Left forelimb (tissue), 1 donor: ENCODE data around the gene PIK3R3.

Experiments
- DNase-seq: peaks from one replicate; pipeline ENCODE4 v3.0.0-alpha.2; 2018; ENCODE audit warnings: low spot score

Gene PIK3R3

DNA sequence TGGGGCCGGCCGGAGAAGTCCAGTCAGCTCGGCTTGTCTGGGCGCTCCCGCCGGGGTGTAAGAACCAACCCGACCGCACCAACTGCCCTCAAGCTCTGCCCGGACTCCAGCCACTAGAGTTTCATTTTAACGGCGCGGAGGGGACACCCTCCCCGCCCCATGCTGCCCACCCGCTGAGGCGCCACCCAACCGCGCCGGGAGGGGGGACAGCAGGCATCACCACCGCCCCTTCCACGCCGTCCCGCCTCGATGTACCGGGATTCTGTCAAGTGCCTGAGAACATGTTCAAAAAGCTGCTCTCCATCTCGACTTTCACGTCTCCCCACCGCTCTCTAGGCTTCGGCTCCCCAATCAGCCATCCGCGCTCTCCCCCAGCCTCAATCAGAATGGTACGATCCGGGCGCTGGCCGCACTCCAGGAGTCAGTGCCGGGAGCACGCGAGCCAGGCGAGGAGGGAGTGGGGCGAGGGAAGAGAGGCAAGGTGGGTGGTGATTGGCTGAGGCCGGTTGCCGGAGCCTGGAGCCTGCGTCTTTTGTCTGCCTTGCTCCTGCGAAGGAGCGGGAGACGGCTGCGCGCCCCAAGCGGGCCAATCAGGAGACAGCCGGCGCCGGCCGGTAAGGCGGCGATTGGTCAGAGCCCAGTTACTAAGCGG lies at the start of gene PIK3R3:
TSS of gene PIK3R3 (minus strand) at position 101 of the 652 bp plus-strand sequence. CDS start 677 bp downstream, outside the sequence.
- peak; percentile 98 for DNase-seq

DNA sequence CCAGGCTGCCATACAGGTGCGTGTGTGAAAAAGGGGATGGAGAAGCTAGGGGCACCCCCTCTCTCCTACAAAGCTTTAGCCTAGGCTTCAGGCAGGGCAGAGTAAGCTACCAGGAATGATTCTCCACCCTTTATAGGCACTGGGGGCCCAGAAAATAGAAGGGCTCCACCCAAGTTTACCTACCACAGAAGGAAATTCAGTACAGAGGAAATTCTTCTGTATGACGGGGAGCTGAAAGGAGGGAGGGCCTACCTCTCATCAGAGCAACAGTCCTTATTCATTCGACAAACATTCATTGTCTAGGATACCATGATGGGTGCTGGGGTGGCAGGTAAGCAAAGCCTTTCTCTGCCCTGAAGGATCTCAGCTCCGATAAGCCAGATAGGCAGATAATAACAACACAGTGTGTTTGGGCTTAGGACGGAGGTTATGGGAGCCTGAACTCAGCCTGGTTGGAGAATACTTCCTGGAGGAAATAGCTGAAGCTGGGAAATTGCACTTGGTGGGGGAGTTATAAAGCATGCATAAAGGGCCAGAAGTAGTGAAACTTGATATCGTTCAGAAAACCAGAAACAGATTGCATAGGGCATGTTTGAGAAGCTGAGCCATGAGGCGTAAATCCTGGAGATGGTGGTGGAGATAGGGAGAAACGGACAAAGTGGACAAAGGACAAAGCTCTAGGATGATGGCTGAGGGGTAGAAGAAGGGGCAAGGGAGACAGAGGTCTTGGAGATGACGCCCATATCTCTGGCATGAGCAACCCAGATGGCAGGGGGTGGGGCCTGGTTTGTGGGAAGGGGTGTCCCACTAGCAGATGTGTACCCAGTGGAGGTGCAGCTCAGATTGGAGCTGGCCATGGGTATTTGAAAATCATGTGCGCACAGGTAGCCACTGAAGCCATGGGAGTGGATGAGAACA lies 49.2 kb upstream of the PIK3R3 start:
- DNase-seq = no peak

DNA sequence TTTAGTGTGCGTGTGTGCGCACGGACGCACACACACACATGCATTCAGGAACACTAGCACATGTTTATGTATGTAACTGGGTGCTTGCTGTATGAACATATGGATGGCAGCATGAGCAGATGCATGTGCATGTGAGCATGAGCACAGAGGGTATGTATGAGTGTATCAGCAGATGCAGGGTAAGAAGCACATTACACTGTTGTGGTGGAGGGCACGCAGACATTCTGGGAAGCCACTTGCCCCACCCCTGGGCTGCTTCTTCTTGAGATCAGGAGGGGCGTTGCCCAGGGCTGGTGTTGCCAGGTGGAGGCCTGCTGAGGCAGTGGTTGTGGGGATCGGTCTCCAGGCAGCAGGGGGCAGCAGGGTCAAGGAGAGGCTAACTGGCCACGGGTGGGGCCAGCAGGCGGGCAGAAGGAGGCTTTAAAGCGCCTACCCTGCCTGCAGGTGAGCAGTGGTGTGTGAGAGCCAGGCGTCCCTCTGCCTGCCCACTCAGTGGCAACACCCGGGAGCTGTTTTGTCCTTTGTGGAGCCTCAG lies 47.7 kb upstream of the PIK3R3 start:
- DNase-seq = no peak

DNA sequence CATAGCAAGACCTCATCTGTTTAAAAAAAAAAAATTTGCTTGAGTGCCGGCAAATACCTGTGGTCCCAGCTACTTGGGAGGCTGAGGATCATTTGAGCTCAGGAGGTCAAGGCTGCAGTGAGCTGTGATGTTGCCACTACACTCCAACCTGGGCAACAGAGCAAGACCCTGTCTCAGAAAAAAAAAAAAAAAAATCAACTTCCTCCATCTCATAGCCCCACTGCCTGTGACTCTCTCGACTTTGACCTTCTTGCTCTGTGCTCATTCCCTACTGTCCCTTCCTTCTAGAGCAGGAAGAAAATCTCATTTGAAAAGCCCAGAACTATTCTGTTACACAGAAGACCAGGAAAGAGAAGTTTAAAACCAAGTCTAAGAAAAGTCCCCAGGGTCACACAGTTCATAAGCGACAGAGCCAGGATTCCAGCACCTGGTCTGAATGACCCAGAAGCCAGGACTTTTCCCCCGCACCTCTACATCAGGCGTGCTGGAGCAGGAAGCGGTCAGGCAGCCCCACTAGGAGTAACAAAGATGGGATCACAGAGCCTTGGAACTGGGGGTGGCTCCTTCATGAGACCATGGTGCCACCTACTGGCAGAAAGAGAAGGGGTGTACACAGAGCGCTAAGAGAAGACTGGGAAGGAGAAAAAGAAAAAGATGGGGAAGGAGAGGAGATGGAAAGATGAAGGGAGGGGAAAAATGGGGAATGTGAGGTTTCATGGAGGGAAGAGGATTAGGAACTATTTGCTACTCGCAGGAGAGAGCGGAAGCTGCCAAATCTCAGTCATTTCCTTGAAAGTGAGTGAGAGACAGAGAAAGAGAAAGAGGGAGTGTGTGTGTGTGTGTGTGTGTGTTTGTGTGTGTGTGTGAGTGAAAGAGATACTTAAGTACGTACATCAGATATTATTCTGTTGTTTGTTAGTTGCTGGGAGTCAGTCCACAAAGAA lies 47.0 kb upstream of the PIK3R3 start:
- DNase-seq = peak; percentile 78

DNA sequence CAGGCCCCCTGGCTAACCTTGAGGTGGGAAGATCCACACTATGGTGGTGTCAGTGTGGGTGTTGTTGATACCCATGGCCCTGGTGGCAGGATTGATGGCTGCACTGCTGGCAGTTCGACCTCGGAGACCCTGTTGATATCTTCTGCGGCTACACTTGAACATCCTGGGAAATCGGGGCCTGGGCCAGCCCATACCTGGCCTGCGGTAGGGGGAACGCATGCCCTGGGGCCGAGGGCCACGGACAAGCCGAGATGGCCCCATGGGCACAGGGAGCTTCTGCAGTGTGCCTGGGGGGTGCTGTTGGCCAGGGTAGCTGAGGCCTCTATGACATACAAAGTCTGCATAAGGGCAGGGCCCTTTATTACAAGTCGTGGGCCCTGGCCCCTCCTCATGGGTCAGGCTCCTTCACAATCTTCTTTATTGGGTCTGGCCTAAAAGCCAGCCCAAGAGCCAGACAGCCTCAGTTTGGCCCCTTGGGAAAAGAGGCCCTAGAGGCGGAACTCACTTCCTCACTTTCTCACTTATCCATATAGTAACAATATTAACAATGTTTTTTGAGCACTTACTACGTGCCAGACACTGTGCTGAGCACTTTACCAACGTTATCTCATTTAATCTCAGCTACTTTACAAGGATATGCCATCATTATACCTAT lies 43.9 kb upstream of the PIK3R3 start, which contains the start of gene P3R3URF:
TSS of gene P3R3URF (minus strand) at position 278 of the 655 bp plus-strand sequence. CDS start at position 261, 17 bp downstream.
- peak; percentile 42 for DNase-seq

DNA sequence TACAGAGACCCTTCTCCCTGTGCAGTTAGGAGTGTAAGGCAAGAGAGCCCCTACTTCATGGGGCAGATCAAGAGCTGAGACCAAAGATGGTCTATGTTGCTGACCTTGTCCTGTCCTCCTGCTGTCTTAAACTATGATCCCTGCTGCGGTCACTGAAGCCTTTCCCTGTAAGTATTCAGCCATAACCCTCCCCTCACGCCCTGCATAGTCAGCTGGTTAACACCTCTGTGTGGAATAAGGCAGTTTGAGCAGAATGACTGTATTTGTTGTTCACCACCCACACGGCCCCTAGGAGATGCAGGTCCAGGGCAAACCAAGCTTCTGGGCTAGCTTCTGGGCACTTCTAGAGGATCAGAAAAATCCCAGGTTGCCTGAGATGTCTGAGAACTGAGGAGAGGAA lies 42.8 kb upstream of the PIK3R3 start:
- no peak for DNase-seq

DNA sequence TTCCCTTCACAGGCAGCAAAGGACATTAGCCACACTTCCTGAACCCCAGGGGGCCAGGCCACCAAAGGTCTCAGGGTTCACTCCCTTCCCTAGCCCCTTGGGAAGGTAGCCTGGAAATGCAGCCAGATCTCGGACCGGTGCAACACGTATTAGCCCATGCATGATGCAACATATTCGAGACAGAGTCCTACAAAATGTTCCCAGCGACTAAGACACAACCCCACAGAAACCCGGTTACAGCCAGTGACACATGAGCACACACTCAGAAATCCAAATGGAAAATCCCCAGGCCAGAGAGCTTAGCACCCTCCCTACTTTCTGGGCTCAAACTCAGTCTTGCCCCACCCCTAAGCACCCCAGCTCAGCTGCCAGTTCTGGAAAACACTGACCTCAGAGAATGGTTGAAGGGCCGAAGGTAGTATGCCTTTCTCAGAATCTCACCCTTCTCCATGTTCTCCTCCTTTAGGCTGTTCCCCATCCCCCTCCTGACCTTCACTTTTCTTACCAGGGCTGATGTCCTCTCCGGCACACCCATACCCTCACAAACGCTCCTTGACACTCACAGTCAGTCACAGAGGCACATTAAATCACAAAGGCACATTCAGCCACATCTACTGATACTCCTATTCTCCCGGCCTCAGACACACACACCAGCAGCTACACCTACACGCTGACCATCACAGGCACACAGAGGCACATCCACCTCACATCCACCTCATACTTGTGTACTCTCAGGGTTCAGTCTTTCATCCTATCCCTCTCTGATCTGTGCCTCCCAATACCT lies 42.2 kb upstream of the PIK3R3 start, which contains the start of gene TSPAN1:
TSS of gene TSPAN1 (plus strand) at position 640 of the 784 bp plus-strand sequence. CDS start 6,021 bp downstream, outside the sequence.
- DNase-seq = peak; percentile 52

DNA sequence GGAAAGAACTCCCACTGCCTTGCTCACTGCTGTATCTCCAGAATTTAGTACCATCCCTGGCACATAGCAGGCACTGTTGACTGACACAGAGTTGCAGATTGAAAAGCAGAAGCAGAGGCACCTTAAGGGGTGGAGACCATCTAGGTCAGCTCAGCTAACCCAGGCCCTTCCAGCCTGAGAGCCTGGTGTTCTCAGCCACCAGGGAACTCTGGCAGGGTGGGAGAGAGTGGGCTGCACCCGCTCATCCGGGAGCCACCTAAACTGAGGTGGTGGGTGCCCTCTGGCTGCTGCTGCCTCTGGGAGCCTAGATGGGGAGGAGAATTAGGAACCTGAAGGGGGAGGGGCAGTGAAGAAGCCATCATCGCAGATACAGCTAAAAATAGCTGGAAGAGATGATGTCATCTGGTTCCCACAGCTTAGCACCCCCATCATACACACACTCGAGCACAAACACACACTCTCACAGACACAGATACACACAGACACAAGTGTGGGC lies 41.0 kb upstream of the PIK3R3 start:
- peak; percentile 49 for DNase-seq

DNA sequence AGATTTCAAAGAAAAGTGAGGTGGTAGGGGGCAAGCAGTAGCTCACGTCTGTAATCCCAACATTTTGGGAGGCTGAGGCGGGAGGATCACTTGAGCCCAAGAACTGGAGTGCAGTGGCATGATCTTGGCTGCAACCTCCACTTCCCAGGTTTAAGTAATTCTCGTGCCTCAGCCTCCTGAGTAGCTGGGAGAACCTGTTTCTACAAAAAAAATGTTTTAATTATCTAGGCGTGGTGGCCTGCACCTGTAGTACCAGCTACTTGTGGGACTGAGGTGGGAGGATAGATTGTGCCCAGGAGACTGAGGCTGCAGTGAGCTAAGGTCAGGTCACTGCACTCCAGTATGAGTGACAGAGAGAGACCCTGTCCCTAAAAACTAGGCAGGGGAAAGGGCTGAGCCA lies 39.9 kb upstream of the PIK3R3 start:
- no peak for DNase-seq

DNA sequence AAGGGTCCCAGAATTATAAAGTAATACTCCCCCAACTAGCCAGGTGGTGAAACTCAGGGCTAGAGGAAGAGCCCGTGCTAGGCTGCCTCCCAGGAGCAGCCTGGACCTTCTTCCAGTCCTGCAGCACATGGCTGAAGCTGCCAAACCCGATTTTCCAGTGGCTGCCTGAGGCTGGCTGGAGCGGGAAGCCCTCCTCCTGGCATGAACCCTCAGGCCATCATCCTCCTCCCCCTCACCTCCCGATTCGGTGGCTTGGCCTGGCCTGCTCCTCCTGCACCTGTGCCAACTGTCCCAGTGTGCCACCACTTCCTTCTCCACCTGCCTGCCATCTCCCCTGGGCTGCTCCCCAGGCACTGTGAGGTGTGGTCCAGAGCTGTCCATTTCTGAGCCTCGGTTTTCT lies 39.4 kb upstream of the PIK3R3 start:
- peak; percentile 30 for DNase-seq

DNA sequence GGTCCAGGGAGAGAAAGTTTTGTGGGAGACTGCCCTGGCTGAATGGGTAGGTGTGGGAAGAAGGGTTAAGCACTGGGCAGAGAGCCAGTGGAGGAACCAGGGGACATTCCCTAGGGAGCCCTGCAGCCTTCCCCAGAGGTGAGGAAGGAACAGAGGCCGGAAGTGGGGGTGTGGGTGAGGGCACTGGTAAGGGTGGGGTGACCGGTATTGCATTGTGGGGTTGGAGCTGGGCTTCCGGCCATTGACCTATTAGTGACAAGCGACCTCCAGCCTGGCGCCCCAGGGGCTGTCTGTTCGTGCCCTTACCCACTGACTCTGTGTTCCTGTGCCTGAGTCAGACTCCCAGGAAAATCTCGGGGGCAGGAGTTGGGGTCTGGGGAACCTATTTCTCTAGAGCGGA lies 38.9 kb upstream of the PIK3R3 start:
- DNase-seq = no peak

DNA sequence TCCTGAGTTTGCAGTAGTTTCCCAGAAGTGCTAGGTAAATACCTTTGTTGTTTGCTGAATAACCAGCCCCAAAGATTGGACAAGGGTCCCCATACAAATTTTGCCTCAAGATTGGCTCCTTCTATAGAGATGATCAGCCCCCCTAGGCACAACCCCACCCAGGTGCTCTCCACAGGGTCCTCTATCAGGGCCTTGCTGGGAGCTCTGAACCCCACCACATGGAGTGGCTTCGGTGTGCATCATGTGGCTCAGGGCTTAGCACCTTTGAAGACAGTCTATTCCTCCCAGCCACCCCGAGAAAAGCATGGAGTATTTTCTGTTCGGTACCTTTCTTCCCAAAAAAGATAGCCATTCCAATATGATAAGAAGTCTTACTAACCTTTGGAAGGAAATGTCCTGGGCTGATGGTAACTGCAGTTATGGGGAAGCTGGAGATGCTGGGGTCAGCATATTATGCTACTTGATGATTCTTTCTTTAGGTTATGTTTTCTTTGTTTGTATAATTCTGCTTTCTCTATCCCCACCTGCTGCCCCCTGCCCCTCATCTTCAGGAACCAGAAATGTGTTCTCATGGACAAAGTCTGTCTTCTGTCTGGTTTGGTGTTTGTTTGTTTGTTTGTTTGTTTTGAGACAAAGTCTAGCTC lies 37.5 kb upstream of the PIK3R3 start:
- no peak for DNase-seq

DNA sequence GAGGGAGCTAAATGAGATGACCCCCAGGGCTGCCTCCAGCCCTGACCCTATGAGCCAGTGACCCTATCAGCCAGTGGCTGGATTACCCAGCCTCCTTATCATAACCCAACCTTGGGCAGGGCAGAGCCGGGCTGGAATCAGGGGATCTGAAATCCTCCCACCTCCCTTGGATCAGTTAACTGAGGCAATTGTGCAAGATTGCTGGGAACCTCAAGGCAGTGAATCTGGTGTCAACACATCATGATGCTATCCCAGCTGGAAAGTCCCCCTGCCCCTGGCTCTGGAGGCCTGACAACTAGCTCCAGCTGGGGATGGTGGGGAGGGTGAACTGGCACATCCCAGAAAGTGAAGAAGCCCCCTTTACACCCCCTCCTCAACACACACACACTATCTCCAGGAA lies 36.0 kb upstream of the PIK3R3 start:
- no peak for DNase-seq

DNA sequence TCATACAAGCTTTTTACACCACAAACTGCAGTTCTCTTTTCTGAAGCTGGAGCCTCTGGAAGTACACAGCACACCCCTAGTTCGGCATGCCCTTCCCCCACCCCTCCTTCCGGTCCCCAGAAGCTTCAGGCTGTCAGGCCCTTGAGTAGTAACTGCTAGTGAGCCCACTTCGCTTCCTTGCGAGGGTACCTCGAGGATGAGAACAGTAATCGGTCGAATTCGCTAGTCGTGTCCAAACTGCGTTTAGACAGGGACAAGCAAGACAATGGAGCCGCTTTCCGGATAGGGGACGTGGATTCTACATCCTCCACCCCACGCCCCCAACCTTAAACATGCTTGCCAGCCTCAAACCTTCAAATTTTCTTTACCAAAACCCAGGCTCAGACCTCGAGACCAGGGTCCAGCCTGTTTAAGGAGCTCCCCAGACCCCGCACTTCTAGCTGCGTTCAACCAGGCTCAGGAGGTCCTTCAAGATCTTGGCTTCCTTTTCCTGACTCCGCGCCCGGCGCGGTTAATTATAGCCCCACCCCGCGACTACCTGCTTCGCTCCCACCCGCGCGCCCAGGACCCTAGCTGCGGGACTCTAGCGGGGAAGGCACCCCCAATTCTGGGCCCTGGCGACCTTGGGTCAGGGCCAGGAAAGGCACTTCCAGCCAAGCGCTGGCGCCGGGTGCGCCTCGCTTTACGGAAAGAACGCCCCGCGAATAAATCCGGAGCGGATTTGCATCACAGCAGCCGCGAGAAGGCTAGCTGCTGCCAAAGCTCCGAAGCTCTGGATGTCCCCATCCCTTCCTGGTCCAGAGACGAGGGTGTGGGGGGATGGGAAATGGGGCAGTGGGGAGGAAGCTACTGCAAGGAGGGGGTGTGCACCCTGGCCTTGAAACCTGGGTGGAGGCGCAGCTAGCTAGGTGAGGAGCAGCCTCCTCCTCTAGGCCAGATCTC lies 34.4 kb upstream of the PIK3R3 start:
- DNase-seq = peak; percentile 72

DNA sequence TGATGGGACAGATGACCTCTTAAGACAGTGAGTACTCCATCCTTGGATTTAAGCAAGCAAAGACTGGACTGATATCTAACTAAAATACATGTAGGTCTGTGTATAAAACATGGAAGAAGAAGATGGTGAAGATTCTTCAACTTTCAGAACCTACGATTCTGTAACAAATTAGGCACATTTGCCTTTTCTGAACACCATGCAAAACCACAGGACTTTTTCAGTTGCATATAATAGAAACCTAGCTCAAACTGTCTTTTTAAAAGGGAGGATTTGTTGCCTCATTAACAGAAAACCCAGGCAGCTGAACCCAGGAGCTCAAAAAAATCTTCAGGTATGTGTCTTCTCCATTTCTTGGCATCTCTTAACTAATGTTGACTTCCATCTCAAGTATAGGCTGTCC lies 27.8 kb upstream of the PIK3R3 start:
- no peak for DNase-seq

DNA sequence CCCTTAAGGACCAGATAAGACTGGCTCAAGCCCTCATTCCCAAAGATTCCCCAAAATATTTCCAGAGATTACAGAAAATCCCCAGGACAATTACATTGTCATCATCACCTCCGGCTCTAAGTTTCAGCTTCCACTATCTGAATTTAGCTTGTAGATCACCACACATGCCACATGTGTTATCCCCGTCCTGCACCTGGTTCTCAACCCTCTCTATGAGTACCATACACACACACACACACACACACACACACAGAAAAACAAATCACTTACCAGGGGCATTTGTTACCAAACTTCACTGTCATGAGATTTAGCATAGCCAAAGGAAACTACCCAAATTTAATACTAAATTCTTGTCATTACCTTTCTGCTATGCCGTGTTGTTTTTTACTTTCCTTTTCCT lies 27.1 kb upstream of the PIK3R3 start:
- no peak for DNase-seq

DNA sequence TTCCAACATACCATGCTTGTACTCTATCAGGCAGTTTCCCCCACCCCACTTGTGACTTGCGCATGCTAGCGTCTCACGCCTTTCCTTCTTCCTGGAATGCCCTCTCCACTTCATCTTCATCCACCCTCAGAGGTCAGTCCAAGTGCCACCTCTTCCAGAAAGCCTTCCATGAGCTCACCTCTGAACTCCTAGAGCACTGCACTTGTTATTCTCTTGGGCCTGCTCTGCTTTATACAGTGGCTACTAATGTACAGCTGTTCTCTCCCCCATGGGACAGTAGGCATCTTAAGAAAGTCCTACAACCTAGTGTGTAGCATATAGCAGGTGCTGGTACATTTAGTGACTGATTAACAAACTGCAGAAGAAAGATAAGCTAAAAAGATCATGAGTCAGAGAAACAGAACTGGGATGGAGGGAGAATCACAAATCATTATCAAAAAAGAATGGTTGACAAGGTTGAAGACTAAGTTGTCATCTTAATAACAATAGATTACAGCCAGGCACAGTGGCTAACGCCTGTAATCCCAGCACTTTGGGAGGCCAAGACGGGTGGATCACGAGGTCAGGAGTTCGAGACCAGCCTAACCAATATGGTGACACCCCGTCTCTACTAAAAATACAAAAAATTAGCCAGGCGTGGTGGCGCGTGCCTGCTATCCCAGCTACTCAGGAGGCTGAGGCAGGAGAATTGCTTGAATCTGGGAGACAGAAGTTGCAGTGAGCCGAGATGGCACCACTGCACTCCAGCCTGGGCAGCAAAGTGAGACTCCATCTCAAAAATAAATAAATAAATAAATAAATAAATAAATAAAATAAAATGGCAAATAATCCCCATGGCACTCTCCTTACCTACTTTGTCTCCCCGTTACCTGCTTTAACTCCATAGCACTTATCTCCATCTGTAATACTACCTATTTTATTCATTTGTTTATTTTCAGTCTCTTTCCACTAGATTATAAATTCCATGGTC lies 26.2 kb upstream of the PIK3R3 start:
- DNase-seq = no peak
